Stimulated activated effector memory CD8-positive, alpha-beta T cell treated with anti-CD3 and anti-CD28 coated beads, Interleukin-12 subunit alpha, Interleukin-12 subunit beta, amount 100 ng/mL, for 72 hours (primary cell): Measurements from ENCODE around the gene HBQ1.
"Not testable (repeated sequence)": the region's sequence is repeated elsewhere in the genome, so short reads cannot be mapped to it uniquely, and the experiment has no call there.

Experiments used
- ATAC-seq: fragments of 150-1000 bp; cut with Tn5 transposase; 2 replicates; pipeline ENCODE4 v1.10.0; 2021
- DNase-seq, 2 donors: peaks; one replicate each; pipeline ENCODE4 v3.0.0; 2021 to 2022; ENCODE audit warnings: low spot score in 2 of 2
- H3K27ac Mint-ChIP-seq: one replicate; pipeline ENCODE4 v1.8.0; 2022; ENCODE audit warnings: mild to moderate bottlenecking, mixed read lengths
- H3K36me3 Mint-ChIP-seq: one replicate; pipeline ENCODE4 v1.8.0; 2022; ENCODE audit warnings: mild to moderate bottlenecking, mixed read lengths
- H3K4me1 Mint-ChIP-seq: one replicate; pipeline ENCODE4 v1.8.0; 2022; ENCODE audit warnings: mixed read lengths
- H3K4me3 Mint-ChIP-seq: one replicate; pipeline ENCODE4 v1.8.0; 2022; ENCODE audit warnings: mild to moderate bottlenecking, mixed read lengths
- H3K9me3 Mint-ChIP-seq: one replicate; pipeline ENCODE4 v1.8.0; 2022; ENCODE audit warnings: mixed read lengths

HBQ1 gene

DNA sequence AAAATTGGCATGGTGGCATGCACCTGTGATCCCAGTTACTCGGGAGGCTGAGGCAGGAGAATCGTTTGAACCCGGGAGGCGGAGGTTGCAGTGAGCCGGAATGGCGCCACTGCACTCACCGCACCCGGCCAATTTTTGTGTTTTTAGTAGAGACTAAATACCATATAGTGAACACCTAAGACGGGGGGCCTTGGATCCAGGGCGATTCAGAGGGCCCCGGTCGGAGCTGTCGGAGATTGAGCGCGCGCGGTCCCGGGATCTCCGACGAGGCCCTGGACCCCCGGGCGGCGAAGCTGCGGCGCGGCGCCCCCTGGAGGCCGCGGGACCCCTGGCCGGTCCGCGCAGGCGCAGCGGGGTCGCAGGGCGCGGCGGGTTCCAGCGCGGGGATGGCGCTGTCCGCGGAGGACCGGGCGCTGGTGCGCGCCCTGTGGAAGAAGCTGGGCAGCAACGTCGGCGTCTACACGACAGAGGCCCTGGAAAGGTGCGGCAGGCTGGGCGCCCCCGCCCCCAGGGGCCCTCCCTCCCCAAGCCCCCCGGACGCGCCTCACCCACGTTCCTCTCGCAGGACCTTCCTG lies at the start of gene HBQ1:
TSS of gene HBQ1 (plus strand) at position 359 of the 575 bp plus-strand sequence. CDS start at position 387, 28 bp downstream.
- Mint-ChIP-seq H3K4me1 (no peaks in the 10 kb centered on the region), H3K27ac (no peak within 1 kb of the TSS), H3K36me3 (peaks cover 12% of the 10 kb centered on the region), H3K9me3 (no peaks in the 10 kb centered on the region), H3K4me3 (peak within 1 kb of the TSS; percentile 45)
- ATAC-seq (peak; percentile 14), DNase-seq (peak in 1 of 2 donors; percentile 35)

DNA sequence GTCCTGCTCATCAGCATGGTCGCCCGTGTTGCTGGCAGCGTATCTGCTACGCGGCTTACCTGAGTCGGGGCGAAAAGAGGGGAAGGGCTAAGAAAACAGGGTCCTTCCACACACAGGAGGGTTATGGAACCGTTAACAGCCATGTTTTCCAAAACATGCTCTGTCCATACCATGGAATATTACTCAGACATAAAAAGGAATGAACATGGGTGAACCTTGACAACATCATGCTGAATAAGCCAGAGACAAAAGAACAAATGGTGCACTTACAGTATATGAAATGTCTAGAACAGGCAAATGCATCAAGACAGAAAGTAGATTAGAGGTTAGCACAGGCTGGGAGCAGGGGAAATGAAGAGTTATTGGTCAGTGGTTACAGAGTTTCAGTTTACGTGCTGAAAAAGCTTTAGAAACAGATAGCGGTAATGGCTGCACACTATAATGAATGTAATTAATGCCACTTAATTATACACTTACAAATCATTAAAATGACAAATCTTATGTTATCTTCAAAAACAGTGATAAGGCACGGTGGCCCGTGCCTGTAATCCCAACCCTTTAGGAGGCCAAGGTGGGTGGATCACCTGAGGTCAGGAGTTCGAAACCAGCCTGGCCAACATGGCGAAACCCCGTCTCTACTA lies 49.6 kb upstream of the HBQ1 start:
- ATAC-seq (no peak), DNase-seq (no peak)
- Mint-ChIP-seq H3K4me3 (no peak overlapping the region), H3K36me3 (peaks cover 13% of the 10 kb centered on the region), H3K27ac (peak overlapping the region; percentile 5), H3K9me3 (no peaks in the 10 kb centered on the region), H3K4me1 (peaks cover 47% of the 10 kb centered on the region)

DNA sequence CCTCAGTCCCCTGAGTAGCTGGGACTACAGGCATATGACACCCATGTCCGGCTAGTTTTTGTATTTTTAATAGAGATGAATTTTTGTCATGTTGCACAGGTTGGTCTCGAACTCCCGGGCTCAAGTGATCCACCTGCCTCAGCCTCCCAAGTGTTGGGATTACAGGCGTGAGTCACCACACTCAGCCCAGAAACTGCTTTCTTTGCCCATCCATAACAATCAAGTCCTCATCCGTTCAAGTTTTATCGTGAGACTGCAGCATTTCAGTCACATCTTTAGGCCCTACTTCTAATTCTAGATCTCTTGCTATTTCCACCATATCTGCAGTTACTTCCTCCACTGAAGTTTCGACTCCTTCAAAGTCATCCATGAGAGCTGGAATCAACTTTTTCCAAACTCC lies 48.1 kb upstream of the HBQ1 start:
- H3K36me3 Mint-ChIP-seq, result peaks cover 22% of the 10 kb centered on the region

DNA sequence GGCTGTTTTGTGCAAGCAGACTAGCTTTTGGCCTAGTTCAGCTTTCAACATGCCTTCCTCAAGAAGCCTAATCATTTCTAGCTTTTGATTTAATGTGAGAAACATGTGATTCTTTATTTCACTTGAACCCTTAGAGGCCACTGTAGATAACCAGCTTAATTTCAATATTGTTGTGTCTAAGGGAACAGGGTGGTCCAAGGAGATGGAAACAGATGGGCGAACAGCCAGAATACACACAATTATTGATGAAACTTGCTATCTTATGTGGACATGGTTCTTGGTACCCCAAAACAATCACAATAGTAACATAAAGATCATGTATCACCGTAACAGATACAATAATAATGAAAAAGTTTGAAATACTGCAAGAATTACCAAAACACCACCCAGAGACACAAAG lies 46.5 kb upstream of the HBQ1 start:
- no peak overlapping the region for H3K4me3 Mint-ChIP-seq
- H3K4me1 Mint-ChIP-seq, result peaks cover 51% of the 10 kb centered on the region

More for the DNA sequence above, 48.1 kb upstream of the HBQ1 start:
- H3K4me3 Mint-ChIP-seq, result no peak overlapping the region
- no peak for ATAC-seq
- H3K4me1 Mint-ChIP-seq, result peaks cover 50% of the 10 kb centered on the region
- H3K9me3 Mint-ChIP-seq, result no peaks in the 10 kb centered on the region
- no peak for DNase-seq
- H3K27ac Mint-ChIP-seq, result no peak overlapping the region

DNA sequence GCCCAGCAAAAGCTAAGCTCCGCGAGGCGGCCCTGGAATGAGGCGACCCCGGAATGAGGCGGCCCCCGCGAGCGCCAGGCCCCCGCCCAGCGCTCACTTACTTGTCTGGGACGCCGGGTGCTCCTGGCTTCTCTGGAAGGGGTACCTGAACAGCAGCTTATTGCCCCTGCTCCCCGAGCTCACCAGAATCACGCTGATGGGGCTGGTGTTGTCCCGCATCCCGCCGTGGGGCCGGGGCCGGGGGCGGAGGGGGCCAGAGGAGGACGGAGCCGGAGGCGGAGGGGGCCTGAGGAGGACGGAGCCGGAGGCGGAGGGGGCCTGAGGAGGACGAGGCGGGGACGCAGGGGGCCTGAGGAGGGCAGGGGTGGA lies 42.2 kb upstream of the HBQ1 start:
- H3K27ac Mint-ChIP-seq, result peak overlapping the region; percentile 94
- peak overlapping the region; percentile 88 for H3K4me3 Mint-ChIP-seq
- H3K4me1 Mint-ChIP-seq, result peaks cover 27% of the 10 kb centered on the region
- H3K9me3 Mint-ChIP-seq, result no peaks in the 10 kb centered on the region
- ATAC-seq (peak; percentile 48), DNase-seq (peak; percentile 26 to 72)
- H3K36me3 Mint-ChIP-seq, result peaks cover 35% of the 10 kb centered on the region

More for the DNA sequence above, 46.5 kb upstream of the HBQ1 start:
- DNase-seq, result no peak
- no peaks in the 10 kb centered on the region for H3K9me3 Mint-ChIP-seq
- H3K36me3 Mint-ChIP-seq, result peaks cover 32% of the 10 kb centered on the region
- H3K27ac Mint-ChIP-seq, result peak overlapping the region; percentile 2
- no peak for ATAC-seq

DNA sequence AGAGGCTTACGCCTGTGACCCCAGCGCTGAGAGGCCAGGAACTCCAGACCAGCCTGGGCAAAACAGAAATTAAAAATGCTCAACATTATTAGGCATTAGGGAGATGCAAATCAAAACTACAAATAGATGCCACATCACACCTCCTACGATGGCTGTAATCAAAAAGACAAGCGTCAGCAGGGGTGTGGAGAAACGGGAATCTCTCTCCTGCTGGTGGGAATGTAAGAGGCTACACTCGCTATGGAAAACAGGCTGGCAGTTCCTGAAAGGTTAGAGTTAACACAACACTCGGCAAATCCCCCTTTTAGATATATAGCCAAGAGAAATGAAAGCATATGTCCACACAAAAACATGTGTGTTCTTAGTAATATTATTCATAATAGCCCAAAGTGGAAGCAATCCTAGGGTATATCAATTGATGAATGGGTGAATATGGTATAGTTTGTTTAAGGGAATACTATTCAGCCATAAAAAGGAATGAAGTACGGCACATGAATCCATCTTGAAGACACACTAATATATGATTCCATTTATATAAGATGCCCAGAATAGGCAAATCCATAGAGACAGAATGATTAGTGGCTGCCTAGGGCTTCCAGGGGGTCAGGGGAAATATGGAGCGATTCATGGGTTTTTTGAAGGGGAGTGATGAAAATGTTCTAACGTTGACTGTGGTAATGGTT lies 39.9 kb upstream of the HBQ1 start:
- peaks cover 12% of the 10 kb centered on the region for H3K4me1 Mint-ChIP-seq
- peaks cover 26% of the 10 kb centered on the region for H3K36me3 Mint-ChIP-seq
- H3K9me3 Mint-ChIP-seq, result no peaks in the 10 kb centered on the region
- peak overlapping the region; percentile 88 for H3K4me3 Mint-ChIP-seq
- H3K27ac Mint-ChIP-seq, result no peak overlapping the region
- ATAC-seq (no peak), DNase-seq (no peak)

DNA sequence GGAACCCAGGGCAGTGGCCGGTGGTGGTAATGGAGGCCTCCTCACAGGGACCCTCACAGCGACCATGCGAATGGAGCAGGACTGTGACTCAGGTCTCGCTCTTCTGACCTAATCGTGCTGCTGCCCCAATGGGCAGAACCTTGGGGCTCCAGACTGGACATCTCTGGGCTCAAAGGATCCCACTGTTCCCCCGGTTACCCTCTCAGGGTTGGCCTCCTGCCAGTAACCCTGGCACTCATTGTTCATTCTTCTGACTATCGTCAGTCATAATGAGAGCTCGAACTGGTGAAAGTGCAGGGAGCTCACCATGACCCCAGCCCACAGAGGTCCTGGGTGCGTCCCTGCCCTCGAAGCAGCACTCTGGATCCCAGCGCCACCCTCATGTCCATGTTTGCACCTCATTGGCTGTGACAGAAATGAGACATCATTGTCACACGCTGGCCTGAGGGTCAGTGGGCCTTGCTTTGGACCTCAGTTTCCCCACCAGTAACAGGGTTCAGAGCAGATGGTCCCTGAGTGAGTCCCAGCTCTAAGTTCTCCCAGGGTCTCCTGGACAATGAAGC lies 37.8 kb upstream of the HBQ1 start:
- no peak for DNase-seq
- peaks cover 6% of the 10 kb centered on the region for H3K4me1 Mint-ChIP-seq
- H3K36me3 Mint-ChIP-seq, result peaks cover 13% of the 10 kb centered on the region
- no peak overlapping the region for H3K27ac Mint-ChIP-seq
- no peak for ATAC-seq
- H3K4me3 Mint-ChIP-seq, result no peak overlapping the region
- no peaks in the 10 kb centered on the region for H3K9me3 Mint-ChIP-seq

DNA sequence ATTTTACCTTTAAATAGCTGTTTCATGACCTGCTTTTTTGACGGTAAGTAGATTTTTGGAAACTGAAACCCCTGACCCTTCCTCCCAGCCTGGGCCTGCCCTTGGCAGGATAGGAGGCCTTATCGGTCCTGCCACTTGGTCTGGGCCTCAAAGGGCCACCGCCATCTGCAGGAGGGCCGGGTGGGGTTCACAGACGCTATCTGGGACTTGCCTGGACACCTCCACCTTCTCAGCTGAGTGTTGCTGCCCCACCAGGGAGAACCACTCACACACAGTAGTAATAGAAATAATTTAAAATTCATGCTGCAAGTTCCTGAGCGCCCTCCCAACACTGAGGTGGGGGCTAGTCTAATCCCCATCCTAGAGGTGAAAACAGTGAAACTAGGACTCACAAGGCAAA lies 37.2 kb upstream of the HBQ1 start:
- ATAC-seq (no peak), DNase-seq (no peak)
- Mint-ChIP-seq H3K4me3 (no peak overlapping the region), H3K27ac (no peak overlapping the region), H3K9me3 (no peaks in the 10 kb centered on the region), H3K36me3 (peaks cover 10% of the 10 kb centered on the region), H3K4me1 (peaks cover 6% of the 10 kb centered on the region)

DNA sequence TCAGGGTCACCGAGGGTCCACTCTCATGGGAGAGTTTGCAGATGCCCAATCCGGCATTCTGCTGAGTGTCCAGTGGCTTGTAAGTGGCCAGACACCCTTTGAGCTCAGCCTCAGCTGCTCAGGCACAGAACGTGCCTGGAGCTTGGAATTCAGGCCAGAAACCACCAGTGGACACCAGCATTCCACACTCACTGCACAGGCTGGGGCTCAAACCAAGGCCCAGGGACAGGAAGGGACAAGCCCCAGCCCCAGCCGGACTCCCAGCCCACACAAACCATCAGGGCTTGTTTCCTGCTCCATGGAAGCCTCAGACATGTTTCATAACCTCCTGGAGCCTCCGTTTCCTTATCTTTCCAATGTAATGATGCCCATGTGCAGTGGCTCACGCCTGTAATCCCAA lies 36.8 kb upstream of the HBQ1 start:
- no peak for ATAC-seq
- Mint-ChIP-seq H3K9me3 (no peaks in the 10 kb centered on the region), H3K27ac (no peak overlapping the region), H3K4me3 (no peak overlapping the region), H3K36me3 (peaks cover 6% of the 10 kb centered on the region), H3K4me1 (peaks cover 6% of the 10 kb centered on the region)
- DNase-seq, result no peak

DNA sequence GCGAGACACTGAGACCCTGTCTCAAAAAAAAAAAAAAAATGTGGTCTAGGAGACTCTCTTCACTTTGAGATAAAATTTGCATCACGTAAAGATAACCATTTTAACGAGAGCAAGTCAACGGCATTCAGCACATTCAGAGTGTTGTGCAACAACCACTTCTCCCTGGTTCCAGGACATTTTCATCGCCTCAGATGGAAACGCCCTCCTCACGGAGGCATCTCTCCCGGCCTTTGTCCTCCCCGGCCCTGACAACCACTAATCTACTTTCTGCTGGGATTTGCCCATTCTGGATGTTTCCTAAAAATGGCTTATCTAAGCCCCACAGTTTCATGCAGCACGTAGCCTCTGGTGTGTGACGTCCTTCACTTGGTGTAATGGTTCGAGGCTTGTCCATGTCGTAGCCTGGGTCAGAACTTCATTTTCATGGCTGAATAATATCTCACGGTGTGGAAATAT lies 35.4 kb upstream of the HBQ1 start:
- DNase-seq, result no peak
- no peak overlapping the region for H3K4me3 Mint-ChIP-seq
- H3K4me1 Mint-ChIP-seq, result no peaks in the 10 kb centered on the region
- no peak overlapping the region for H3K27ac Mint-ChIP-seq
- no peaks in the 10 kb centered on the region for H3K36me3 Mint-ChIP-seq
- ATAC-seq, result no peak
- H3K9me3 Mint-ChIP-seq, result no peaks in the 10 kb centered on the region

DNA sequence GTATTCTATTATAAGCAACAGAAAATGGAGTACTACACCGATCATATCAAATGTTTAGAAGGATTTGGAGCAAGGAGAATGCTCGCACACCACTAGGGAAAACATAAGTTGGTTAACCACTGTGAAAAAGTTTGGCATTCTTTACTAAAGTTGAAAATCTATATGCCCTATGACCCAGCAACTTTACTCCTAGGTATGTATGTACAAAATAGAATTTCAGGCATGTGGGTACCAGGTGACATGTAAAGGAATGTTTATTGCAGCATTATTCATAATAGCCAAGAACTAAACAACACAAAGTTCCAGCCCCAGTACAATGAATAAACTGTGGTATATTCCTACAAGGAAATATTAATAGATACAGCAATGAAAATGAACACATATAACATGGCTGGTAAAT lies 33.6 kb upstream of the HBQ1 start:
- Mint-ChIP-seq H3K4me3 (no peak overlapping the region), H3K9me3 (no peaks in the 10 kb centered on the region), H3K36me3 (no peaks in the 10 kb centered on the region), H3K27ac (no peak overlapping the region), H3K4me1 (no peaks in the 10 kb centered on the region)
- no peak for ATAC-seq
- DNase-seq, result no peak

DNA sequence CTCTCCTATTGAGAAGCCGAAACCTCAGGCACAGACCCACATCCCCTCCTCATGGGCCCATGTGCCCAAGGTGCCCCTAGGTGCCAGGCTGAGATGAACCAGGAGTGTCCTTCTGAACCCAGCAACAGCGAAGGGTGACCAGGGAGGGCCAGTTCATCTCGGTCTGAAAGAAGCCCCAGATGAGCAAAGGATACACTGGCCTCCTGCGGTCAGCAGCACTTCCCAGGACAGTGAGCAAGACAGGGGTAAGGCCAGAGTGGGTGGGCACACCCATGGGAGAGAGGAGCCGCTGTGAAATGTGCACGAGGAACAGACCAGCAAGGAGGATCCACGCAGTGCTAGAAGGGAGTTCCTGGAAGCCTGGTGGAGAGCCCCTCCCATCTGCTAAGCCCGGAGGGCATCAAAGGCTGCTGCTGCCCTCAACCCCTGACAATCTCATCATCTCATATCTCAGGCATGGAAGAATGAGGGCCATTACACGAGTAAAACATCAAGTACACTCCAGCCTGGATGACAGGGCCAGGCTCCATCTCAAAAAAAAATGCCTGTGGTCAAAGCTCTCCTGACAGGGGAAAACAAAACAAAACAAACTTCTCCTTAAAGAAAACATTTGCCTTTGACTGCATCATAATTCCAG lies 31.1 kb upstream of the HBQ1 start:
- DNase-seq, result no peak
- no peak overlapping the region for H3K4me3 Mint-ChIP-seq
- no peak for ATAC-seq
- H3K4me1 Mint-ChIP-seq, result no peaks in the 10 kb centered on the region
- no peak overlapping the region for H3K27ac Mint-ChIP-seq
- H3K36me3 Mint-ChIP-seq, result no peaks in the 10 kb centered on the region
- no peaks in the 10 kb centered on the region for H3K9me3 Mint-ChIP-seq

DNA sequence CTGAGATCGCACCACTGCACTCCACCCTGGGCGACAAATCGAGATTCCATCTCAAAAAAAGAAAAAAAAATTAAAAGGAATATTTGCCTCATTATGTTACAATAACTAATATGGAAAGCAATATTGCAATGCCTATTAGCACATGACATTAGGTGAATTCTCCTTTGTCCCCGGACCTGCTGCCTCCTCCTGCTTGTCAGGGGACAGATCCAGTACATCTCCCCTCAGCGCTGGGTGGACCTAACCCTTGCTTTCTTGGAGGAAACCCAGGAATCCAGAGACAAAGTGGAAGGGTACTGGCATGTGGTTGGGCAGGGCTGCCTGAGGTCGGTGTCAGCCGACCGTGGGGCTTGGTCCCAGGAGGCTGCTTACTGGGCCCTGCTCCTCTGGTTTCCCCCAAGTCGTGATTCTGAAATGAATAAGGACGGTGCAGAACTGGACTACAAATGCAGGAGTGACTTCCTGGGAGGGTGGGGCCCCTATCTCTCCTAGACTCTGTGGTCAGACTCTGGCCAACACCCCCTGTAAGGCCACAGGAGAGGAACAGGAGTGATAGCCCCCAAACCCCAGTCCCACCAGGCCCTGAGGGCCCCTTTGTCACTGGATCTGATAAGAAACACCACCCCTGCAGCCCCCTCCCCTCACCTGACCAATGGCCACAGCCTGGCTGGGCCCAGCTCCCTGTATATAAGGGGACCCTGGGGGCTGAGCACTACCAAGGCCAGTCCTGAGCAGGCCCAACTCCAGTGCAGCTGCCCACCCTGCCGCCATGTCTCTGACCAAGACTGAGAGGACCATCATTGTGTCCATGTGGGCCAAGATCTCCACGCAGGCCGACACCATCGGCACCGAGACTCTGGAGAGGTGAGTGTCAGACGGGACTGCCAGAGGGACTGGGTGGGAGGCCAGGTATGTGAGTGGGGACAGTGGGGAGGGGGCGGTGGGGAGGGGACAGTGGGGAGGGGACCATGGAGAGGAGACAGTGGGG lies 27.8 kb upstream of the HBQ1 start, which contains the start of gene HBZ:
TSS of gene HBZ (plus strand) at position 504 of the 988 bp plus-strand sequence. CDS start at position 770, 266 bp downstream.
- ATAC-seq, result no peak
- Mint-ChIP-seq H3K36me3 (no peaks in the 10 kb centered on the region), H3K9me3 (no peaks in the 10 kb centered on the region), H3K4me1 (peaks cover 8% of the 10 kb centered on the region), H3K4me3 (peak within 1 kb of the TSS; percentile 30), H3K27ac (no peak within 1 kb of the TSS)
- DNase-seq, result no peak

DNA sequence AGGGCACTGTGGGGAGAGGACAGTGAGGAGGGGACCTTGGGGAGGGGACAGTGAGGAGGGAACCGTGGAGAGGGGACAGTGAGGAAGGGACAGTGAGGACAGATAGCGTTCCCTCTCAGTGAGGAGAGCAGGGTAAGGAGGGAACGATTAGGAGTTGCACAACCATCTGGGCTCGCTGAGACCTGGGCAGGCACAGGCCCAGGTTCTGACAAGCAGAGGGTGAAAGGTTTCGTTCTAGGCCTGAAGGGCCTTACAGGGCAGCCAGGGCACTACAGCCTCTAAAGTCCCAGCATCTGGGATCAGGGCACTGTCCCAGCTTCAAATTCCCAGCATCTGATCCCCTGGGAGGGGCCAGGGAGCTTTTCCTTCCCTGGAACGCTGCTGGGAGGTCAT lies 27.1 kb upstream of the HBQ1 start:
- ATAC-seq, result peak; percentile 38
- H3K27ac Mint-ChIP-seq, DNase-seq, H3K9me3 Mint-ChIP-seq, H3K36me3 Mint-ChIP-seq, H3K4me1 Mint-ChIP-seq: not testable (repeated sequence)
- H3K4me3 Mint-ChIP-seq, result peak overlapping the region; percentile 30
